Activated CD8-positive, alpha-beta T cell treated with anti-CD3 and anti-CD28 coated beads for 36 hours (primary cell): ENCODE data around the gene JAK3. TPM values are rescaled to one million over a fixed set of nuclear protein-coding genes. Genes with fewer than 3 reads are reported as not detected.
A peak's percentile ranks its signal among the peaks of the same experiment; 100 is the strongest.
"Not testable (repeated sequence)": the region's sequence is repeated elsewhere in the genome, so short reads cannot be mapped to it uniquely, and the experiment has no call there.

Source experiments
- ATAC-seq: fragments of 200-7000 bp; cut with Tn5 transposase; one replicate; pipeline ENCODE4 v1.10.0; 2021; ENCODE audit warnings: mild to moderate bottlenecking, moderate library complexity
- CTCF ChIA-PET: fragments of 350-600 bp; sonication (Branson Sonifier 250); formaldehyde crosslinking; loops from one replicate; lab custom pipeline; 2021; ENCODE audit warnings: antibody characterized with exemption; lab: Charles Lee
- POLR2A ChIA-PET: fragments of 350-600 bp; sonication (Branson Sonifier 250); formaldehyde crosslinking; loops from one replicate; lab custom pipeline; 2021; ENCODE audit warnings: antibody characterized with exemption; lab: Charles Lee
- DNase-seq: peaks from one replicate; pipeline ENCODE4 v3.0.0-alpha.2; 2020
- H3K27ac Mint-ChIP-seq: one replicate; pipeline ENCODE4 v1.8.0; 2021; ENCODE audit warnings: mild to moderate bottlenecking, mixed read lengths
- H3K27me3 Mint-ChIP-seq: one replicate; pipeline ENCODE4 v1.8.0; 2021; ENCODE audit warnings: mixed read lengths
- H3K36me3 Mint-ChIP-seq: one replicate; pipeline ENCODE4 v1.8.0; 2021; ENCODE audit warnings: low read depth, mixed read lengths
- H3K4me1 Mint-ChIP-seq: one replicate; pipeline ENCODE4 v1.8.0; 2021; ENCODE audit warnings: low read depth, mixed read lengths
- H3K4me3 Mint-ChIP-seq: one replicate; pipeline ENCODE4 v1.8.0; 2021; ENCODE audit warnings: mild to moderate bottlenecking, moderate library complexity, mixed read lengths
- H3K9me3 Mint-ChIP-seq: one replicate; pipeline ENCODE4 v1.8.0; 2021; ENCODE audit warnings: mixed read lengths
- CTCF ChIP-seq: fragments of 200-600 bp; IDR thresholded peaks from one replicate; pipeline ENCODE4 v1.8.0; 2022; ENCODE audit warnings: antibody characterized with exemption, mild to moderate bottlenecking
- intact Hi-C: fragments of 100-400 bp; cut with micrococcal nuclease; formaldehyde crosslinking; loops from one replicate; pipeline ENCODE4 v1.10.0; 2022
- total RNA-seq, 2 experiments: library from RNA; stranded (reverse); gene quantifications; one replicate each; pipeline ENCODE4 v1.2.3, GENCODE V29; 2021

The JAK3 gene
- total RNA-seq = 100 to 1,000 TPM; 120 to 126 TPM

GRCh38 chr19:17847538-17848366 lies at the start of gene JAK3:
Gene JAK3, minus strand, starts transcription at chr19:17847982. Its CDS starts 3,565 bp downstream, at chr19:17844417.
- CTCF ChIA-PET = interaction anchor here (0.7 to 6.1 kb wide), 8 partner anchors 9 to 352 kb away, joined by 3 to 39 read pairs (median 3); partner anchors contain the start of gene RPL18A
- intact Hi-C loops = no loop called here
- peaks cover 61% of the 10 kb centered on the region for H3K4me1 Mint-ChIP-seq
- no peaks in the 10 kb centered on the region for H3K27me3 Mint-ChIP-seq
- peak within 1 kb of the TSS; percentile 93 for H3K27ac Mint-ChIP-seq
- POLR2A ChIA-PET = interaction anchor here (0.9 to 7.6 kb wide), 11 partner anchors 10 to 321 kb away, joined by 3 to 143 read pairs (median 3); partner anchors contain the start of genes CCDC124, FCHO1, MAP1S and RPL18A
- no peak for TF ChIP-seq CTCF
- H3K36me3 Mint-ChIP-seq = peaks cover 34% of the 10 kb centered on the region
- peak within 1 kb of the TSS; percentile 85 for H3K4me3 Mint-ChIP-seq
- peak; percentile 96 for DNase-seq
- ATAC-seq = peak; percentile 85
- H3K9me3 Mint-ChIP-seq = peaks cover 3% of the 10 kb centered on the region

DNA sequence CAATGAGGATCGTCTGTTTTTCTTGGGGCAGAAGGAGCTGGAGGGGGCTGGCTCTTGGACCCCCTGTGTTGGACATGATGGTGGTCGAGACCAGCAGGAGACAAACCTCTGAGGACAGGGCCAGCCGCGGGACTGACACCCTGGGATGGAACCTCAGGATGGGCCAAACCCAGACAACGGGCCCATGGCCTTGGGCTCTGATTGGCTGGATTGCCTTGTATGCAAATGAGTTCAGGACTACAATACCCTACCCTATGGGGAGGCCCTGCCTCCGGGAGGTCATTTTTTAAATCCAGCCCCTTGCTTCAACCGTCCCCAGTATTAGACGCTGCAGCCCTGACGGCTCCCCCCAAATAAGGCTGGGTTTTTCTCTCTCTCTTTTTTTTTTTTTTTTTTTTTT lies 46.0 kb upstream of the JAK3 start:
- no peak for TF ChIP-seq CTCF
- no peaks in the 10 kb centered on the region for H3K9me3 Mint-ChIP-seq
- peaks cover under 1% of the 10 kb centered on the region for H3K27me3 Mint-ChIP-seq
- ATAC-seq (no peak), DNase-seq (no peak)
- no peak overlapping the region for H3K27ac Mint-ChIP-seq
- no peaks in the 10 kb centered on the region for H3K36me3 Mint-ChIP-seq
- ChIA-PET POLR2A (no interaction called here), CTCF (no interaction called here)
- H3K4me3 Mint-ChIP-seq = no peak overlapping the region
- intact Hi-C loops = no loop called here
- H3K4me1 Mint-ChIP-seq = no peaks in the 10 kb centered on the region

GRCh38 chr19:17889609-17890214 lies 41.9 kb upstream of the JAK3 start:
- DNase-seq = peak; percentile 30
- no peak for TF ChIP-seq CTCF
- ATAC-seq = no peak
- ChIA-PET POLR2A (no interaction called here), CTCF (interaction anchor here (1.0 kb wide), 1 partner anchor 43 kb away, joined by 4 read pairs; the partner anchor contains the start of gene CCDC124)
- H3K4me1 Mint-ChIP-seq = no peaks in the 10 kb centered on the region
- H3K27ac Mint-ChIP-seq = no peak overlapping the region
- H3K36me3 Mint-ChIP-seq = no peaks in the 10 kb centered on the region
- intact Hi-C loops = no loop called here
- no peak overlapping the region for H3K4me3 Mint-ChIP-seq
- no peaks in the 10 kb centered on the region for H3K9me3 Mint-ChIP-seq
- H3K27me3 Mint-ChIP-seq = no peaks in the 10 kb centered on the region

- ATAC-seq (no peak), DNase-seq (no peak)
- ChIA-PET POLR2A (interaction anchor here (1.1 kb wide), 1 partner anchor 22 kb away, joined by 3 read pairs; no protein-coding TSS in a partner anchor), CTCF (no interaction called here)
- no peak for TF ChIP-seq CTCF
- H3K9me3 Mint-ChIP-seq = no peaks in the 10 kb centered on the region
- intact Hi-C loops = no loop called here
- no peak overlapping the region for H3K4me3 Mint-ChIP-seq
- no peak overlapping the region for H3K27ac Mint-ChIP-seq
- H3K4me1 Mint-ChIP-seq = no peaks in the 10 kb centered on the region
- no peaks in the 10 kb centered on the region for H3K36me3 Mint-ChIP-seq
- H3K27me3 Mint-ChIP-seq = no peaks in the 10 kb centered on the region
Measured at GRCh38 chr19:17888260-17888659, 40.5 kb upstream of the JAK3 start.

DNA sequence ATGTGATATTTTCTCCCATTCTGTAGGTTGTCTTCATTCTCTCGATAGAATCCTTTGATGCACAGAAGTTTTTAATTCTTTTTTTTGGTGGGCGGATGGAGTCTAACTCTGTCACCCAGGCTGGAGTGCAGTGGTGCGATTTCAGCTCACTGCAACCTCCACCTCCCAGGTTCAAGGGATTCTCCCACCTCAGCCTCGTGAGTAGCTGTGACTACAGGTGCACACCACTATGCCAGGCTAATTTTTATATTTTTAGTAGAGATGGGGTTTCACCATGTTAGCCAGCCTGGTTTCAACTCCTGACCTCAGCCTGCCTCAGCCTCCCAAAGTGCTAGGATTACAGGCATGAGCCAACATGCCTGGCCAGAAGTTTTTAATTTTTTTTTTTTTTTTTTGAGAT lies 39.4 kb upstream of the JAK3 start:
- ATAC-seq, H3K4me1 Mint-ChIP-seq, H3K4me3 Mint-ChIP-seq, H3K36me3 Mint-ChIP-seq, H3K27ac Mint-ChIP-seq, DNase-seq, H3K9me3 Mint-ChIP-seq, intact Hi-C loops, H3K27me3 Mint-ChIP-seq: not testable (repeated sequence)
- ChIA-PET CTCF (interaction anchor here (0.9 kb wide), 1 partner anchor 51 kb away, joined by 3 read pairs; no protein-coding TSS in a partner anchor), POLR2A (interaction anchor here (1.1 kb wide), 1 partner anchor 21 kb away, joined by 3 read pairs; no protein-coding TSS in a partner anchor)
